ENCODE measurements around the gene DDX41. TPM values are rescaled to one million over a fixed set of nuclear protein-coding genes. Genes with fewer than 3 reads are reported as not detected.
A peak's percentile ranks its signal among the peaks of the same experiment; 100 is the strongest.

DDX41 gene
- total and polyA plus RNA-seq, 2 of the 13 experiments (the other 11 are each of a cell fraction or from before 2014, with no cell fraction given), result 62.8 to 105 TPM

DNA sequence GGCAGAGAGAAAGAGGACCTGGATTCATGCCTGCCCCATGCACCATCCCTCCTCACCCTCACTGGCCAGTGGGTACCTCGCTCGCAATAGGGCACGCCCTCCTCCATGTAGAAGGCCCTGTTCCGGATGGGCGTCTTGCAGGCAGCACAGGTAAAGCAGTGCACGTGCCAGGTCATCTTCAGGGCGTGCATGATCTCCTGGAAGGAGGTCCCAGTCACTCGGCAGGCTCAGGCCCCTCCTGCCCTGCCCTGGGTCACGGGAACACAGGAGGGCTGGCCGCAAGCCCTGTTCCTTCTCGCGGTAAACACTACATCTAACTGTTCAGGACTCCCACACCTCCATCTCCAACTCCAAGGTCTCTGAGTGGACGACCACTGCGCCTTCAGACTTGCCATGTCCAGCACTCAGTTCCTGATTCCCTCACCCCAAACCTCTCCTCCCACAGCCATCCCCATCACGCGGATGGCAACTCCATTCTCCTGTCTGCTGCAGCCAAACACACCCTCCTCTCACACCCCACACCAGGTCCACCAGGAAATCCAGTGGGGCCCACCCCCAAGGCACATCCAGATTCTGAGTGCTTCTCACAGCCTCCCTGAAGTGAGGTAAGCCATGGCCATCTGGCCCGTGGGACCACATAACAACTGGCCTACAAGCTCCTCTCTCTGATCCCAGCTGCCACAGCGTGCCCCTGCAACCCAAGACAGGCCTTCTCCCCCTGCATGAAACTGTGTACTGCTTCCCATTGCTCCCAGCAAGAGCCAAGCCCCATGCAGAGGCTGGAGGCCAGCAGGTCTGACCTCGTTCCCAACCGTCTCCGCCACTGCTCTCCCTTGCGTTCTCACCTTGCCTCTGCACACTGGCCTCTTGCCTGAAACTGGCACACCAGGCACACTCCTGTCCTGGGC lies 32.5 kb downstream of the DDX41 start:
- TF ChIP-seq AGO2 (optimal IDR thresholded peaks at IDR 0.05; ENCODE audit: low read depth, low read length), result peak; percentile 55
- TF ChIP-seq, protein P1, sequence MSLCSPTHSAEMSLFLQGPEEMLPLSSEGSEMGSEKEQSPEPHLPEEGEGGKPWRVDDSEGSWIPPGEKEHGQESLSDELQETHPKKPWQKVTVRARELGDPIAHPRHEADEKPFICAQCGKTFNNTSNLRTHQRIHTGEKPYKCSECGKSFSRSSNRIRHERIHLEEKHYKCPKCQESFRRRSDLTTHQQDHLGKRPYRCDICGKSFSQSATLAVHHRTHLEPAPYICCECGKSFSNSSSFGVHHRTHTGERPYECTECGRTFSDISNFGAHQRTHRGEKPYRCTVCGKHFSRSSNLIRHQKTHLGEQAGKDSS (CRISPR knock-in tag; IDR thresholded peaks at IDR 0.05; ENCODE audit: borderline replicate concordance, low read depth), result no peak
- 0 out of 2 replicates have a peak, but pooled peaks have one; percentile 23 for TF ChIP-seq RBFOX2 (IDR thresholded peaks at IDR 0.05; ENCODE audit: low read depth, low read length)
- BruUV-seq (replicated peaks), result no TSS peak
- CTCF ChIA-PET (ENCODE audit: low intra/inter-chr PET ratio, low total read pairs), result no interaction called here
- no peaks in the 10 kb centered on the region for H3K27me3 ChIP-seq (ENCODE audit: control insufficient read depth in 1 of 2, insufficient read depth in 2 of 2, low read length in 2 of 2)
- no peaks in the 10 kb centered on the region for H3K9me3 ChIP-seq (ENCODE audit: low read length)
- in situ Hi-C loops (cut with HindIII; ENCODE audit: extremely low pct_ligation_motif_present, low pct_unique_long_range_greater_than_20kb) (no loop called here), intact Hi-C loops (cut with micrococcal nuclease; ENCODE audit: unreplicated experiment) (no loop called here)
- WGBS (ENCODE audit: low lambda C conversion rate), result 95% methylated on average over 12 of the region's 22 CpGs
- peaks cover 3% of the 10 kb centered on the region for H3K4me1 ChIP-seq (ENCODE audit: insufficient read depth, low read length)
- ATAC-seq (no peak), DNase-seq (ENCODE audit: low spot score) (no peak), FAIRE-seq (no peak)
- H2AFZ ChIP-seq (ENCODE audit: low read length), result no peak overlapping the region
- peaks cover 7 to 10% of the 10 kb centered on the region in 2 experiments; a peak in 4 of 5 replicates for H3K36me3 ChIP-seq (replicated peaks in 1 of 2; ENCODE audit: control insufficient read depth in 1 of 2, insufficient read depth in 2 of 2, low read length in 2 of 2)
- H3K79me2 ChIP-seq (ENCODE audit: insufficient read depth, low read length), result no peaks in the 10 kb centered on the region
- H4K20me1 ChIP-seq (ENCODE audit: insufficient read depth, low read length), result no peaks in the 10 kb centered on the region
- H3K4me2 ChIP-seq (ENCODE audit: low read depth, low read length), result no peak overlapping the region
- no peak overlapping the region for H3K4me3 ChIP-seq (replicated peaks in 1 of 3; ENCODE audit: insufficient read depth in 1 of 3, low read depth in 2 of 3, low read length in 3 of 3)
- H3K27ac ChIP-seq (ENCODE audit: extremely low read length, insufficient read depth, low read length), result no peak overlapping the region
- POLR2A ChIA-PET, result no interaction called here
- H3K9ac ChIP-seq (ENCODE audit: insufficient read depth, low read depth, low read length), result no peak overlapping the region

DNA sequence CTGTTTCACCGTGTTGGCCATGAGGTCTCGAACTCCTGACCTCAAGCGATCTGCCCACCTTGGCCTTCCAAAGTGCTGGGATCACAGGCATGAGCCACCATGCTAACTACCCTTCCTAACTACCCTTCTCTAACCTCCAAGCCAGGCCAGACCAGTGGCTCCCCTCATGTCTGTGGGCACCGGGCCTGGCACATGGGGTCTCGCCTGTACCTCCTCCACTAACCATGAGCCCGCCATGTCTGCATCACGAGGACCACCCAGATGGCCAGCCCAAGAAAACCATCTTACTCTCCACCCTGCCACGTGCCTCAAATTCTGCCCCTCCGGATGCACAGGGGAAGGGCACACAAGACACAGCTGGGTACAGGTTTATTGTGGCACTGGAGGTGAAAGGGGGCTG lies 33.7 kb downstream of the DDX41 start:
- ATAC-seq (no peak), FAIRE-seq (no peak), DNase-seq (ENCODE audit: low spot score) (no peak)
- intact Hi-C loops (cut with micrococcal nuclease; ENCODE audit: unreplicated experiment), result no loop called here
- Histone ChIP-seq H2AFZ (ENCODE audit: low read length) (no peak overlapping the region), H3K9ac (ENCODE audit: insufficient read depth, low read depth, low read length) (no peak overlapping the region), H3K27ac (ENCODE audit: extremely low read length, insufficient read depth, low read length) (no peak overlapping the region), H4K20me1 (ENCODE audit: insufficient read depth, low read length) (no peaks in the 10 kb centered on the region), H3K27me3 (ENCODE audit: control insufficient read depth in 1 of 2, insufficient read depth in 2 of 2, low read length in 2 of 2) (no peaks in the 10 kb centered on the region), H3K79me2 (ENCODE audit: insufficient read depth, low read length) (no peaks in the 10 kb centered on the region), H3K4me3 (replicated peaks in 1 of 3; ENCODE audit: insufficient read depth in 1 of 3, low read depth in 2 of 3, low read length in 3 of 3) (no peak overlapping the region), H3K36me3 (replicated peaks in 1 of 2; ENCODE audit: control insufficient read depth in 1 of 2, insufficient read depth in 2 of 2, low read length in 2 of 2) (peaks cover 6 to 7% of the 10 kb centered on the region in 2 experiments; a peak in 4 of 5 replicates), H3K4me1 (ENCODE audit: insufficient read depth, low read length) (peaks cover 15% of the 10 kb centered on the region), H3K9me3 (ENCODE audit: low read length) (no peaks in the 10 kb centered on the region), H3K4me2 (ENCODE audit: low read depth, low read length) (no peak overlapping the region)
- WGBS (ENCODE audit: low lambda C conversion rate), result 96% methylated on average over 9 of the region's 9 CpGs
- POLR2A ChIA-PET, result no interaction called here
- BruUV-seq (replicated peaks), result no TSS peak
- CTCF ChIA-PET (ENCODE audit: low intra/inter-chr PET ratio, low total read pairs), result no interaction called here
- in situ Hi-C loops (cut with HindIII; ENCODE audit: extremely low pct_ligation_motif_present, low pct_unique_long_range_greater_than_20kb), result no loop called here
- TF ChIP-seq, protein P2, sequence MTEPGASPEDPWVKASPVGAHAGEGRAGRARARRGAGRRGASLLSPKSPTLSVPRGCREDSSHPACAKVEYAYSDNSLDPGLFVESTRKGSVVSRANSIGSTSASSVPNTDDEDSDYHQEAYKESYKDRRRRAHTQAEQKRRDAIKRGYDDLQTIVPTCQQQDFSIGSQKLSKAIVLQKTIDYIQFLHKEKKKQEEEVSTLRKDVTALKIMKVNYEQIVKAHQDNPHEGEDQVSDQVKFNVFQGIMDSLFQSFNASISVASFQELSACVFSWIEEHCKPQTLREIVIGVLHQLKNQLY (CRISPR knock-in tag; IDR thresholded peaks at IDR 0.05), result no peak
- no peak for TF ChIP-seq REXO4 (CRISPR knock-in tag; IDR thresholded peaks at IDR 0.05; ENCODE audit: borderline replicate concordance)
- no peak for TF ChIP-seq SETDB1 (CRISPR knock-in tag; IDR thresholded peaks at IDR 0.05; ENCODE audit: borderline replicate concordance)
- TF ChIP-seq, protein P3, sequence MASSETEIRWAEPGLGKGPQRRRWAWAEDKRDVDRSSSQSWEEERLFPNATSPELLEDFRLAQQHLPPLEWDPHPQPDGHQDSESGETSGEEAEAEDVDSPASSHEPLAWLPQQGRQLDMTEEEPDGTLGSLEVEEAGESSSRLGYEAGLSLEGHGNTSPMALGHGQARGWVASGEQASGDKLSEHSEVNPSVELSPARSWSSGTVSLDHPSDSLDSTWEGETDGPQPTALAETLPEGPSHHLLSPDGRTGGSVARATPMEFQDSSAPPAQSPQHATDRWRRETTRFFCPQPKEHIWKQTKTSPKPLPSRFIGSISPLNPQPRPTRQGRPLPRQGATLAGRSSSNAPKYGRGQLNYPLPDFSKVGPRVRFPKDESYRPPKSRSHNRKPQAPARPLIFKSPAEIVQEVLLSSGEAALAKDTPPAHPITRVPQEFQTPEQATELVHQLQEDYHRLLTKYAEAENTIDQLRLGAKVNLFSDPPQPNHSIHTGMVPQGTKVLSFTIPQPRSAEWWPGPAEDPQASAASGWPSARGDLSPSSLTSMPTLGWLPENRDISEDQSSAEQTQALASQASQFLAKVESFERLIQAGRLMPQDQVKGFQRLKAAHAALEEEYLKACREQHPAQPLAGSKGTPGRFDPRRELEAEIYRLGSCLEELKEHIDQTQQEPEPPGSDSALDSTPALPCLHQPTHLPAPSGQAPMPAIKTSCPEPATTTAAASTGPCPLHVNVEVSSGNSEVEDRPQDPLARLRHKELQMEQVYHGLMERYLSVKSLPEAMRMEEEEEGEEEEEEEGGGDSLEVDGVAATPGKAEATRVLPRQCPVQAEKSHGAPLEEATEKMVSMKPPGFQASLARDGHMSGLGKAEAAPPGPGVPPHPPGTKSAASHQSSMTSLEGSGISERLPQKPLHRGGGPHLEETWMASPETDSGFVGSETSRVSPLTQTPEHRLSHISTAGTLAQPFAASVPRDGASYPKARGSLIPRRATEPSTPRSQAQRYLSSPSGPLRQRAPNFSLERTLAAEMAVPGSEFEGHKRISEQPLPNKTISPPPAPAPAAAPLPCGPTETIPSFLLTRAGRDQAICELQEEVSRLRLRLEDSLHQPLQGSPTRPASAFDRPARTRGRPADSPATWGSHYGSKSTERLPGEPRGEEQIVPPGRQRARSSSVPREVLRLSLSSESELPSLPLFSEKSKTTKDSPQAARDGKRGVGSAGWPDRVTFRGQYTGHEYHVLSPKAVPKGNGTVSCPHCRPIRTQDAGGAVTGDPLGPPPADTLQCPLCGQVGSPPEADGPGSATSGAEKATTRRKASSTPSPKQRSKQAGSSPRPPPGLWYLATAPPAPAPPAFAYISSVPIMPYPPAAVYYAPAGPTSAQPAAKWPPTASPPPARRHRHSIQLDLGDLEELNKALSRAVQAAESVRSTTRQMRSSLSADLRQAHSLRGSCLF (CRISPR knock-in tag; IDR thresholded peaks at IDR 0.05; ENCODE audit: borderline replicate concordance), result no peak
- TF ChIP-seq GTF3A (CRISPR knock-in tag; conservative IDR thresholded peaks at IDR 0.05), result no peak
- TF ChIP-seq, protein P4, sequence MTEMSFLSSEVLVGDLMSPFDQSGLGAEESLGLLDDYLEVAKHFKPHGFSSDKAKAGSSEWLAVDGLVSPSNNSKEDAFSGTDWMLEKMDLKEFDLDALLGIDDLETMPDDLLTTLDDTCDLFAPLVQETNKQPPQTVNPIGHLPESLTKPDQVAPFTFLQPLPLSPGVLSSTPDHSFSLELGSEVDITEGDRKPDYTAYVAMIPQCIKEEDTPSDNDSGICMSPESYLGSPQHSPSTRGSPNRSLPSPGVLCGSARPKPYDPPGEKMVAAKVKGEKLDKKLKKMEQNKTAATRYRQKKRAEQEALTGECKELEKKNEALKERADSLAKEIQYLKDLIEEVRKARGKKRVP (CRISPR knock-in tag; IDR thresholded peaks at IDR 0.05), result no peak

All from HepG2 (cell line).